Liver (tissue), 2 donors: ENCODE results near the gene ATAD1.

Experiments used
- CTCF ChIP-seq: fragments of 150-350 bp; IDR thresholded peaks from 2 replicates; pipeline ENCODE4 v1.5.1; 2017; ENCODE audit warnings: improper control_type of control experiment, low read depth, low read length; ENCODE audit not compliant: missing input control
- FOXA1 ChIP-seq: IDR thresholded peaks from 2 replicates; pipeline ENCODE4 v1.6.1; 2016; ENCODE audit warnings: antibody characterized with exemption
- YY1 ChIP-seq: IDR thresholded peaks from 2 replicates; pipeline ENCODE4 v1.6.1; 2016; ENCODE audit warnings: antibody characterized with exemption, mild to moderate bottlenecking
- donor health status: healthy.

- TF ChIP-seq FOXA1 (no peak), CTCF (no peak), YY1 (no peak)
Measured at GRCh38 chr10:87790185-87790584, 27.8 kb downstream of the ATAD1 start.
